Neural cell (in vitro differentiated cells): ENCODE data around the gene ARFRP1.

Source experiments
- CTCF ChIP-seq: fragments of 450-650 bp; IDR thresholded peaks from 2 replicates; pipeline ENCODE4 v1.5.1; 2014; ENCODE audit warnings: antibody characterized with exemption, mild to moderate bottlenecking, moderate library complexity; ENCODE audit not compliant: poor library complexity, severe bottlenecking
- EP300 ChIP-seq: fragments of 450-650 bp; conservative IDR thresholded peaks from 2 replicates; pipeline ENCODE4 v1.6.1; 2014; ENCODE audit warnings: antibody characterized with exemption, mild to moderate bottlenecking, moderate library complexity; ENCODE audit not compliant: poor library complexity, severe bottlenecking
- EZH2 ChIP-seq: fragments of 200-600, 300-800 bp; shearing (Covaris generic), sonication (generic); IDR thresholded peaks from 2 replicates; pipeline ENCODE4 v1.6.1; 2014; ENCODE audit warnings: antibody characterized with exemption, low read length, borderline replicate concordance, mild to moderate bottlenecking; ENCODE audit not compliant: insufficient read depth, poor library complexity, severe bottlenecking
- MXI1 ChIP-seq: fragments of 450-650 bp; conservative IDR thresholded peaks from 2 replicates; pipeline ENCODE4 v1.6.1; 2014; ENCODE audit warnings: antibody characterized with exemption, mild to moderate bottlenecking; ENCODE audit not compliant: poor library complexity, severe bottlenecking
- POLR2AphosphoS5 ChIP-seq: IDR thresholded peaks from 2 replicates; pipeline ENCODE4 v1.6.1; 2012
- RAD21 ChIP-seq: fragments of 450-650 bp; conservative IDR thresholded peaks from 2 replicates; pipeline ENCODE4 v1.6.1; 2014; ENCODE audit warnings: antibody characterized with exemption, mild to moderate bottlenecking, moderate library complexity
- REST ChIP-seq: IDR thresholded peaks from 2 replicates; pipeline ENCODE4 v1.6.1; 2012; ENCODE audit warnings: borderline replicate concordance
- SMC3 ChIP-seq: fragments of 450-650 bp; conservative IDR thresholded peaks from 2 replicates; pipeline ENCODE4 v1.6.1; 2014; ENCODE audit warnings: antibody characterized with exemption, mild to moderate bottlenecking, moderate library complexity; ENCODE audit not compliant: poor library complexity

- no peak for TF ChIP-seq CTCF
- TF ChIP-seq RAD21 = no peak
- no peak for TF ChIP-seq EP300
- no peak for TF ChIP-seq POLR2AphosphoS5
- TF ChIP-seq EZH2 = no peak
- no peak for TF ChIP-seq MXI1
- TF ChIP-seq REST = no peak
- no peak for TF ChIP-seq SMC3
These were observed 39.9 kb upstream of the ARFRP1 start for GRCh38 chr20:63747622-63748069.
